GM18502 (cell line): ENCODE results near the gene HDGFL2.
A peak's percentile ranks its signal among the peaks of the same experiment; 100 is the strongest.

Source experiments
- ATAC-seq: cut with Tn5 transposase; IDR thresholded peaks from one replicate; pipeline ENCODE4 v1.9.1; 2021; ENCODE audit warnings: mild to moderate bottlenecking; ENCODE audit not compliant: unreplicated experiment, poor library complexity

HDGFL2 gene

DNA sequence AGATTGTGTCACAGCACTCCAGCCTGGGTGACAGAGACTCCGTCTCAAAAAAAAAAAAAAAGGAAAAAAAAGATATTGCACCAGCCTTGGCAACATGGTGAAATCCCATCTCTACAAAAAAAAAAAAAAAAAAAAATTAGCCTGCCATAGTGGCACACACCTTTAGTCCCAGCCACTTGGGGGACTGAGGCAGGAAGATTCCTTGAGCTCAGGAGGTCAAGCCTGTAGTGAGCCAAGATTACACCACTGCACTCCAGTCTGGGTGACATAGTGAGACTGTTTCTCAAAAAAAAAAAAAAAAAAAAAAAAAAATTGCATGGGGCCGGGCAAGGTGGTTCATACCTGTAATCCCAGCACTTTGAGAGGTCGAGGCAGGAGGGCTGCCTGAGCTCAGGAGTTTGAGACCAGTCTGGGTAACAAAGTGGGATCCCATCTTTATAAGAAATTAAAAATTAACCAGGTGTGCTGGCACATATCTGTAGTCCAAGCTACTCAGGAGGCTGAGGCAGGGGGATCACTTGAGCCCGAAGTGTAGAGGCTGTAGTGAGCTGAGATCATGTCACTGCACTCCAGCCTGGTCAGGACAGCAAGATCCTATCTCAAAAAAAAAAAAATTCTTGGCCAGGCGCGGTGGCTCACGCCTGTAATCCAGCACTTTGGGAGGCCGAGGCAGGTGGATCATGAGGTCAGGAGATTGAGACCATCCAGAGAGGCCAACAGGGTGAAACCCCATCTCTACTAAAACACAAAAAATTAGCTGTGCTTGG, 7.1 kb upstream of the HDGFL2 start:
- no peak for ATAC-seq

DNA sequence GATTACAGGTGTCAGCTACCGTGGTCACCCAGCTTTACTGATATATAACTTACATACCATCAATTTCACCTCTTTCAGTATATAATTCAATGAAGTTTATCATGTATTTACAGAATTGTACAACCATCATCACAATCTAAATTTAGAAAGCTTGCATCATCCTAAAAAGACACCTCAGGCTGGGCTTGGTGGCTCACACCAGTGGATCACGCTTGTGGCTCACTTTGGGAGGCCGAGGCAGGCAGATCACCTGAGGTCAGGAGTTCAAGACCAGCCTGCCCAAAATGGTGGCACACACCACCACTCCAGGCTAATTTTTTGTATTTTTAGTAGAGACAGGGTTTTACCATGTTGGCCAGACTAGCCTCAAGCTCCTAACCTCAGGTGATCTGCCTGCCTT, 4.3 kb upstream of the HDGFL2 start:
- no peak for ATAC-seq

DNA sequence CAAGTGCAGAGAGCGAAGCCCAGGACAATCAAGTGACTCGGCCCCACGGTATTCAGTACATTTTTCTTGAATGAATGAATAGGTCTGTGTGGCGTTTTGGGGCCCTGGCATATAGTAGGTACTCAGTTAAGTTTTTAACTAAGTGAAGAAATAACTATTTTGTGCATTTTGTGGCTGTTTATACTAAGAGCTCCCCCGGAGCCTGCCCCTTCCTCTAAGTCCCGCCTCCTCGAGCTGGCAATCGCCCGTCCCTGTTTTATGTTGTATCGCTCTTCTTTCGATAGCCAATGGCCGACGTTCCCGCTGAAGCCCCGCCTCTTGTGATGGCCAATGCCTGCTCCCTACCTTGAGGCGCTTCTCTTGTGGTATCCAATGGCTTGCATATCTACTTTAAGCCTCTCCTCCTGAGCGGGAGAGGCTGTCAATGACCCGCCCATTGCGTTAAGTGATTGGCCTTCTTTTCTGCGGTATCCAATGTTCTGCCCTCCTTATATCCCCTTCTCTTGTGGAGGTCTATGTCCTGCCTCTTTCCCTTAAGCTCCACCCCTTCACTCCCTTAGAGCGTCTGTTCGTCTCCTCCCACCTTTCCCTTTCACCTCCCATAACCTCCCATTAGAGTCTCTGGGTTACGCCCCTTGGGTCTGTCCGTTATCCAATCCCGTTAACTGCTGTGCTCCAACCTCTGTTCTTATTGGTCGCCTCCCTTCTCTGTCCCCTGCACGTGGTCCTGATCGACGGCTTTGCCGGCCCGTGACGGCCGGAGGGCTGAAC, 509 bp upstream of the HDGFL2 start:
- ATAC-seq = peak; percentile 84

DNA sequence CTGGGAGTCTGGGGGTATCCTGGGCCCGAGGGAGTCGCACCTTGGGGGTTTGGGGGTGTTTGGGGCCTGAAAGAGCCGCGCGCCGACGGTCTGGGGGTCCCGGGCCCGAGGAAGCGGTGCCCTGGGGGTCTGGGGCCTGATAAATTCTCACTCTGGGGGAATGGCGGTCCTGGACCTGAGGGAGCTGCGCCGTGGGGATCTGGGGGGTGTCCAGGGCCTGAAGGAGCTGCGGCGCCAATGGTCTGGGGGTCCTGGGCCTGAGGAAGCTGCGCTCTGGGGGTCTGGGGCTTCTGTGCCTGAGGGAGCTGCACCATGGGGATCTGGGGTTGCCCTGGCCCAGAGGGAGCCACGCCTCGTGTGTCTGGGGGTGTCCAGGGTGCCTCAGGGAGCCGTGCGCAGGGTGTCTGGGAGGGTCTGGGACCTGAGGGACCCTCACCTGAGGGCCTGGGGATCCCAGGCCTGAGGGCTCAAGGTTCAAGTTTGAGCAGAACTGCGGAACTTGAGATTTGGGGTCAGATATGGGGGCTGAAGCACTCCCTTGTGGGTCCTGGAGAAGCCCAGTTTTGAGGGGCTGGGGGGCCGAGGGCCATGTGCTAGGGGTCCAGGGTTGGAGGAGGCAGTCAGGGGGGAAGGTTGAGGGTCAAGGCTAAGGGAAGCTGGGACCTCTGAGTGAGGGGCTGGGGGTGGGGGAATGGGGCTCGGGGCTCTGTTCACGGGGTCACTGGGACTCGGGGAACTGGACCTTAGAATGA, 1.1 kb downstream of the HDGFL2 start:
- ATAC-seq = no peak

DNA sequence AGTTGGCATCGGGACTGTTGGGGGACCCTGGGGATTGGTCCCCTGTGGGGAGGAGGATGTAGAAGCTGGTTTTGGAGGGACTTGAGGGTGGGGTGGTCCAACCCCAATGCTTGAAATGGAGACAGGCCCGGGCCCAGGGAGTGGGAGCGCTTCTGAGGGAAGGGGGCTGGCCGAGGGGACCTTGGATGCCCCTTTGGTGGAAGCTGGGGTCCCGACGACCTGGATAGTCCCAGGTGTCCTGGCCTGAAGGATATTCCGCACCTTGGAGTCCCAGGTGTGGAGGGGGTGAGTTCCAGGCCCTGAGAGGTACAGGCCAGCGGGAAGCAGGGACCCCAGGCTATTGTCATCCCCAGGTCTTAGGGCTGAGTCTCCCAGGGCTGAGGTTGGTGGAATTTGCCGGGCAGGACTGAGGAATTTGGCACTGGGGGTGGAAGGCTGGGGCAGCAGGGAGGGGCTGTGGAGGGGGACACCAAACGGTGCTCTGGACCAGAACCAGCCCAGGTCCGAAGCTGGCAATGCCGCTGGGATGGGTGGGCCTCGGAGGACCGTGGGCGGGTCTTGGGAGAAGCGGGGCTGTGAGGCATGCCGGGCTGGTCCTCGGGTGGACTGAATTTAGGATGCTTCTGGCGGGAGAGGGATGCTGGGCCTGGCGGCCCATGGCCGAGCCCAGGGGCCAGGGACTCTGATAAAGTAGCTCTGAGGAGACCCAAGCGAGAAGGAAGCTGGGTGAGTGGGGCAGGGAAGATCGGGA, 1.8 kb downstream of the HDGFL2 start:
- ATAC-seq = no peak

DNA sequence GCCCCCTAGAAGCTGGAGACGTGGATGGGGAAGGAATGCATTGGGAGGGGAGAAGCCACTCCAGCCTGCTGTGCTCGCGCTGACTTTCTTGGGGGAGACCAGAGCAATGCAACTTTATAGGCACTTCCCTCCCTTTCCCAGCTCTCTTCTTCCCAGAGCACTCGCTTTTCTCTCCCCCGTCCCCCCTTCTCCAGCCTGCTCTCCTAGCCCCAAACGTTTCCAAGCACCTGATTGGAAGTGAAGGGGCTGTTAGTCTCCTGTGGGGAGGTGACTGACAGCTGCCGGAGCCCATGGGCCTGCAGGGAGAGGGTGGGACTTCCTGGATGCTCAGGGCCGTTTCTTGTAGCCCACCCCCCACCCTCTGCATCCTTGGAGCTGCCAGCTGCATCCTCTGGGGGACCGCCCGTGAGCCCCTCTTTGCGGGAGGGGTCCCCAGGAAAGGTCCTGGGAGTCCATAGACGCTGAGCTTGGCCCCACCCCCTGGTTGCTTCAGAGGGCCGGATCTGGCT, 2.5 kb downstream of the HDGFL2 start:
- no peak for ATAC-seq

DNA sequence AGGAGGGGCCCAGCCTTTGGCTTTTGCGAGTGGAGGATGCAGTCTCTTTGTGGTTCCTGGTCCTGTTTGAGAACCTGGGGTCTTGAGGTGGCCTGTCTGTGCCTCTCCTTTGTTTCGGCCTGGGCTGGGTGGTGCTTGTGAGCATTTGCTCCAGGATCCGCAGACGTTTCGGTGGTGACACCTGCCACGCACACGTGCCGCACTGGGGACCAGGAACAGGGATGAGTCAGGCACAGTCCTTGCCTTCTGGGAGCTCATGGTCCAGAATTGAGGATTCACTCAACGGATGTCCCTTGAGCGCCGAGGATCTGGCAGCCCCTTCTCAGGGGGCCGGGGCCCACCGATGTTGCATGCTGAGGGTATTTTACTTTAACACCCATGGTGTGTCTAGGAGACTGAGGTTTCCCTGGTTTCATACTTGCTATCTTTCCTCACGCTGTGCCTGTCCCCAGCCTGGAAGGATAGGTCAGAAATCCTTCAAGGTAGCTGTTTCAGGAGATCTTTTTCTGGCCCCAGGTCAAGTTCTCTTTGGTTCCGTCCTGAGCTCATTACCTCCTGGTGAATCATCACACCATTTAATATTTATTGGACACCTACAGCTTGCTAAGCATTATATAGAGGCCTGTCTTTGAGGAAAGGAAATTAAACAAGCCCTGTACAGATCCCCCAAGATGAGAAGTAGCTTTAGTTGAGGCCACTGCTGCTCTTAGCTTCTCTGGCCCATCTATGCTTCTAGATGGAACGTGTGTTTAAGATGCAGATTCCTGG, 5.1 kb downstream of the HDGFL2 start:
- ATAC-seq = no peak

DNA sequence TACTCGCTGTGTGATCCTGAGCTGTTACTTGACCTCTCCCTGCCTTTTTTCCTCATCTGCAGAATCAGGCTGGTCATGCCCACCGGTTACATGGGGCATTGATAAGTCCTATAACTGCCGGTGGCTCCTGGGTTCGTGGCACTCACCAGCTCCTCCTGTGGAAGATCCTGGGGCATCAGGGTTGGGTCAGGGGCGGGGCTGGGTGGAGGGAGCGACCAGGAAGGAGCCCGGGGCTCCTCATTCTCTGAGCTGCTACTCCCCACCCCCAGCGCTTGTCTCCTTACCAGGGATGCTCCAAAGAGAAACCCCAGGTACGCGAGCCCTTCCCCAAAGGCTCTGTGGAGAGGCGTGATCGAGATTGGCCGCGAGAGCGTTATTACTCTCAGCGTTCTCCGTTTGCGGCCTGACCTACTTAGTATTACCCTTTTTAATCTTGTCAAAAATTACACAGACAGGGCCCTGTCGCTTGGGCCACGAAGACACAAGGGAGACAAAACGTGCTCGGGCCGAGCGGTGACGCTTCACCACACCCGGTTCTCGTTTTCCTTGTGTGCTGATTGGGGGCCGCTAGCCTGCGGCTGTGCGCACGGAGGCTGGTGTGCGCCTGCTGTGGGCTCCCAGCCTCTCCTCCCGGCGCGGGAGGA, 10.7 kb downstream of the HDGFL2 start:
- no peak for ATAC-seq

DNA sequence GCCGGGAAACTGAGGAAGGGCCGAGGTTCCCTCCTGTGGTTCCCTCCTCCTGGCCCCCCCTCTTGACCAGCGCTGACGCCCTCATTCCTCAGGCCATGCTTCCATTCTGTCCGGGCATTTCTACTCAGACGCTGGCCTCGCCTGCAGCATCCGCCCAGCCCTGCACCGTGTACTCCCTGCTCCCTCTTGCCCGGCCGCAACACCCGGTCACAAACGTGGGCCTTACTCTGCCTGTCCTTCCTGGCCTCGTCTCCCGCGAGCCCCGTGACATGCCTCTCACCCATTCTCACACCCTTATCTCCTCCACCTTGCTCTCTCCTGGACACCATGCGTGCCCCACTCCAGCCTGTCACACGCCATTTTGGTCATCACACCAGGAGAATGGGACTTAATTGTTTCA, 11.3 kb downstream of the HDGFL2 start:
- ATAC-seq = no peak

DNA sequence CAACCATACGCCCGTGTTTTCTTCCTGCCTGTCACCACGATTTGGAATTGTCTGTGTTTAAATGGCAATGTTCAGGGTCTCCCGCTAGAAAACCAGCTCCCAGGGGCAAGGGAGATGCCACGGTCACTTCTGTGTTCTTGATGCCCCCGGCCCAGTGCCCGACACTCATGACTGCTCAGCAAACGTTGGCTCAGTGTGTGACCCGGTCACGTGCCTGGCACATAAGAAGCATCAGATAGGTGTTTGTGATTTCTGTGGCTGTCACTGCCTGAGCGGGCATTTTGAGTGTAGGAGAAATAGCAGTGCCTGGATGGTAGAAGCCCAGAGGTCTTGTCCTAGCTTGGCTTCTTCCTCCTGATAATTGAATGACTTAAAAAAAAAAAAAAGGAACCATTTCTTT, 15.5 kb downstream of the HDGFL2 start:
- no peak for ATAC-seq

DNA sequence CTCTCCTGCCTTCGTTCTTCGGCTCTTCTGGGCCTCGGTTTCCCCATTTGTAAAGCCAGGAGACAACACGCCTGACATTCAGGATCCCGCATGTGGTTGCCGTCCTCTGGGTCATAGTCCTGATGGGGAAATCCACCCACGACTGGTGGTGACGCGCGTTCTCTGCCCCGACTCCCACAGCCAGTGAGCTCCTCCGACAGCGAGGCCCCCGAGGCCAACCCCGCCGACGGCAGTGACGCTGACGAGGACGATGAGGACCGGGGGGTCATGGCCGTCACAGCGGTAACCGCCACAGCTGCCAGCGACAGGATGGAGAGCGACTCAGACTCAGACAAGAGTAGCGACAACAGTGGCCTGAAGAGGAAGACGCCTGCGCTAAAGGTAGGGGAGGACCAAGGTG, 16.4 kb downstream of the HDGFL2 start:
- no peak for ATAC-seq

DNA sequence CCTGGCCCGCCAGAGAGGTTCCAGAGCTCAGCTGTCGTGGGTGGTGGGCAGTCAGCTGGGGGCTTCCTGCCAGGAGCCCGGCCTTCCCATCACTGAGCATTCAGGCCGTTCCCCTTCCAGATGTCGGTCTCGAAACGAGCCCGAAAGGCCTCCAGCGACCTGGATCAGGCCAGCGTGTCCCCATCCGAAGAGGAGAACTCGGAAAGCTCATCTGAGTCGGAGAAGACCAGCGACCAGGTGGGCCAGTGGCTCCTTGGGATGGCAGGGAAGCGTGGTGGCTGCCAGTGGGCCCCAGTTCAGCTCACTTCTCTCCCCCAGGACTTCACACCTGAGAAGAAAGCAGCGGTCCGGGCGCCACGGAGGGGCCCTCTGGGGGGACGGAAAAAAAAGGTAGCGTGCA, 19.3 kb downstream of the HDGFL2 start:
- no peak for ATAC-seq

DNA sequence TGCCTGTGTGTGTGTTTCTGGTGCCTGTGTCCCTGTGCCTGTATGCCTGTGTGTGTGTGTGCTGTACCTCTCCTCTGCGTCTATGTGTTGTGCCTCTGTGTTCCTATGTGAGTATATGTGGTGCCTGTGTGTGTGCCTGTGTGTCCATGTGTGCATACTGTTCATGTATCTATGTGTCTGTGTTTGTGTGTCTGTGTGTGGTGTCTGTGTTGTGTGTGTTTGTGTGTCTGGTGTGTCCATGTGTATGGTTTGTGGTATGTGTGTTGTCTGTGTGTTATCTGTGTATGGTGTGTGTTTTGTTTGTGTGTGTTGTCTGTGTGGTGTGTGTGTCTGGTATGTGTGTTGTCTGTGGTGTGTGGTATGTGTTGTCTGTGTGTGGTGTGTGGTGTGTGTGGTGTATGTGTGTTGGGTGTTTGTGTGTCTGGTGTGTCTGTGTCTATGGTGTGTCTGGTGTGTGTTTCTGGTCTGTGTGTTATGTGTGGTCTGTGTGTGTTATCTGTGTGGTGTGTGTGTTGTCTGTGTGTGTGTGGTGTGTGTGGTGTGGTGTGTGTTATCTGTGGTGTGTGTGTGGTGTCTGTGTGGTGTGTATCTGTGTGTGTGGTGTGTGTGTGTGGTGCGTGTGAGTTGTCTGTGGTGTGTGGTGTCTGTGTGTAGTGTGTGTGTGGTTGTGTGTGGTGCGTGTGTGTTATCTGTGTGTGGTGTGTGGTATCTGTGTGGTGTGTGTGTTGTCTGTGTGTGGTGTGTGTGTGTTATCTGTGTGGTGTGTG, 20.4 kb downstream of the HDGFL2 start:
- ATAC-seq = no peak

DNA sequence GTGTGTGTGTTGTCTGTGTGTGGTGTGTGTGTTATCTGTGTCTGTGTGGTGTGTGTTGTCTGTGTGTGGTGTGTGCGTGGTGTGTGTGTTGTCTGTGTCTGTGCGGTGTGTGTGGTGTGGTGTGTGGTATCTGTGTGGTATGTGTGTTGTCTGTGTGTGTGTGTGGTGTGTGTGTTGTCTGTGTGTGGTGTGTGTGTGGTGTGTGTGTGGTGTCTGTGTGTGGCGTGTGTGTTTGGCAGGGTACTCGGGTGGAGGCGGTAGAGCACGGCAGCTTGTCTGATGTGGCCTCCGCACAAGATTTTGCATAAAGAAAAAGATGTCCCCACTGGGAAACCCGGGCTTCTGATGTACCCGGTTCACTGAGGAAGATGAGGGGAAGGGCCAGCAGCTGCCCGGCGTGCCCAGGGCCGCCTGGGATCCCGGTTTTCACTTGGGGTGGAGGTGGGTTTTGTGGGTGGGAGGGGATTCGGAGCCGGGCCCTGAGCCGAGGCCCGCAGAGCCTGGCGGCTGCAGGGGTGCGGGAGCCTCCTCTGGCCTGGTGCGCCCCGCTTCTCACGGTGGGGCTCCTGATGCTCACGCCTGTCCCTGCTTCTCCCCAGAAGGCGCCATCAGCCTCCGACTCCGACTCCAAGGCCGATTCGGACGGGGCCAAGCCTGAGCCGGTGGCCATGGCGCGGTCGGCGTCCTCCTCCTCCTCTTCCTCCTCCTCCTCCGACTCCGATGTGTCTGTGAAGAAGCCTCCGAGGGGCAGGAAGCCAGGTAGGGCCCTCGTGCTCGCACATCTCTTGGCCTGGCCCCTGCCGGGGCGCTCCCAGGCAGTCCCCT, 21.2 kb downstream of the HDGFL2 start:
- ATAC-seq = no peak

DNA sequence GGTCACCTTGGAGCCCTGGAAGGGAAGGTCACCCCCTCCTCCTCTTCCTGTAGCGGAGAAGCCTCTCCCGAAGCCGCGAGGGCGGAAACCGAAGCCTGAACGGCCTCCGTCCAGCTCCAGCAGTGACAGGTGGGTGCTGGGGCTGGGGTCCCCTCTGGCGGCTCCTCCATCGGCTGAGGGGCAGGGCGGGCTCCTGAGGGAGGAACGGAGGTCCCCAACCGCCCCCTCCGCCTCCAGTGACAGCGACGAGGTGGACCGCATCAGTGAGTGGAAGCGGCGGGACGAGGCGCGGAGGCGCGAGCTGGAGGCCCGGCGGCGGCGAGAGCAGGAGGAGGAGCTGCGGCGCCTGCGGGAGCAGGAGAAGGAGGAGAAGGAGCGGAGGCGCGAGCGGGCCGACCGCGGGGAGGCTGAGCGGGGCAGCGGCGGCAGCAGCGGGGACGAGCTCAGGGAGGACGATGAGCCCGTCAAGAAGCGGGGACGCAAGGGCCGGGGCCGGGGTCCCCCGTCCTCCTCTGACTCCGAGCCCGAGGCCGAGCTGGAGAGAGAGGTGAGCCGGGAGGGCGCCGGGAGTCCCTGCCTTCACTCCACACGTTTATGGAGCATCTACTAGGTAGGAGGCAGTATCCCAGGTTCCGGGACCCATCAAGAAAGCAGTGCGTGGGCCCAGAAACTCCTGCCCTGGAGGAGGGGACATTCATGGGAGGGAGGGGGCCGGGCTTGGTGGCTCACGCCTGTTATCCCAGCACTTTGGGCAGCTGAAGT, 22.0 kb downstream of the HDGFL2 start:
- no peak for ATAC-seq

DNA sequence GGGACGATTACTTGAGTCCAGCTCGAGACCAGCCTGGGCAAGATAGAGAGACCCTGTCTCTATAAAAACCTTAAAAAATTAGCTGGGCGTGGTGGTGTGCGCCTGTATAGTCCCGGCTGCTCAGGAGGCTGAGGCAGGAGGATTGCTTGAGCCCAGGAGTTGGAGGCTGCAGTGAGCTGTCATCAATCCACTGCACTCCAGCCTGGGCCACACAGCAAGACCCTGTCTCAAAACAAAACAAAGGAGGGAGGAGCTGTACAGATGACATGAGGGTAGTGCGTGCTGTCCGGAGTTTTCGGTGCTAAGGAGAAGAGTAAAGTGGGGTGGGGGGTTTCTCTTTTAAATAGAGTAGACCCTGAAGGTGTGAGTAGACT, 22.6 kb downstream of the HDGFL2 start:
- ATAC-seq = no peak

DNA sequence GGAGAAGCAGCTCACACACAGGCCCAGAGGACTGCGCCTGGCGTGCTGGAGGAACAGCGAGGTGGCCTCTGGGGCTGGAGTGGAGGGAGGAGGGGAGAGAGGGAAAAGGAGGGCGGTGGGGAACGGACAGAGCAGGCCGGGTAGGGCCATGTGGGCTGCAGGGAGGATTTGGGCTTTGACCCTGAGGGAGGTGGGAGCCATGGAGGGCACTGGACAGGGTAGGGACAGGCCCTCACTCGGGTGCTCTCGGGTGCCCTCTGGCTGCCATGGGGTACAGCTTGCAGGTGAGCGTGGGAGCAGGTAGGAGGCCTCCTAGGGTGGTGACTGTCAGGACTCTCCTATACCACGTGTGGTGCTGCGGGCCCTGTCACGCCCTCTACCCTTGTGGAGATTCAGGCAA, 23.4 kb downstream of the HDGFL2 start:
- no peak for ATAC-seq
